ENCODE data around the gene TRABD2B.

DNA sequence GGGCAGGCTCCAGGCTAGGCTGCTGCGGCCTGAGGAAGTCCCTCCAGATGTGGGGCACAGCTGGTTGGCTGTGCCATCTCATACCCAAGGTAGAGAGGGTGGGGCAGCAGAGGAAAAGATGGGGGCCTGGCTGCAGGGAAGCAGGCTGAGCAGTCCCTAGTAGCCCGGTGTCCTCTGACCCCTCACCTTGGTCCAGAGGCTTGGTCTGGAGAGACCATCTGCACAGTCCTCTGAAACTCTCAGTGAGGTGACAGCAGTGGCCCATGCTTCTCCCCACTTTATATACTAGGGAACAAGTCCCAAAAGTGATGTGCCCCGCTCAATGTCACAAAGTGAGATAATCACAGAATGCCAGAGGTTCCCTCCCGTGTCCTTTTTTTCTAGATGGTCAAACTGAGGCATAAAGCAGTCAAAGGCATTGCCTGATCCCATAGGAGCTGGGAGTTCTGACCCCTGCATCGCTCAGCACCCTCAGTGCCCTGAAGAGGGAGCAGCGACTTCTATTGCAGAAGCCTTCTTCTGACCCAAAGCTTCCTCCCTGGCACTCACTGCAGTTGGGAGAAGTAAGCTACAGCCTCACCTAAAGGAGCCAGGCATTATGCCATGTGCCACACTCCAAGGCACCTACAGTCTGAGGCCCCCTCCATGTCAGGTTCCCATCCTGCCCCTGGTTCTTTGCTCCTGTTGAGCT is 45.5 kb downstream of the TRABD2B start:
- TF ChIP-seq, protein P1, sequence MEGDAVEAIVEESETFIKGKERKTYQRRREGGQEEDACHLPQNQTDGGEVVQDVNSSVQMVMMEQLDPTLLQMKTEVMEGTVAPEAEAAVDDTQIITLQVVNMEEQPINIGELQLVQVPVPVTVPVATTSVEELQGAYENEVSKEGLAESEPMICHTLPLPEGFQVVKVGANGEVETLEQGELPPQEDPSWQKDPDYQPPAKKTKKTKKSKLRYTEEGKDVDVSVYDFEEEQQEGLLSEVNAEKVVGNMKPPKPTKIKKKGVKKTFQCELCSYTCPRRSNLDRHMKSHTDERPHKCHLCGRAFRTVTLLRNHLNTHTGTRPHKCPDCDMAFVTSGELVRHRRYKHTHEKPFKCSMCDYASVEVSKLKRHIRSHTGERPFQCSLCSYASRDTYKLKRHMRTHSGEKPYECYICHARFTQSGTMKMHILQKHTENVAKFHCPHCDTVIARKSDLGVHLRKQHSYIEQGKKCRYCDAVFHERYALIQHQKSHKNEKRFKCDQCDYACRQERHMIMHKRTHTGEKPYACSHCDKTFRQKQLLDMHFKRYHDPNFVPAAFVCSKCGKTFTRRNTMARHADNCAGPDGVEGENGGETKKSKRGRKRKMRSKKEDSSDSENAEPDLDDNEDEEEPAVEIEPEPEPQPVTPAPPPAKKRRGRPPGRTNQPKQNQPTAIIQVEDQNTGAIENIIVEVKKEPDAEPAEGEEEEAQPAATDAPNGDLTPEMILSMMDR (conservative IDR thresholded peaks at IDR 0.05 in 1 of 2, IDR thresholded peaks at IDR 0.05 in 1 of 2; ENCODE audit: low read depth in 1 of 2, low read length in 2 of 2) = no peak
- TF ChIP-seq EZH2 (IDR thresholded peaks at IDR 0.05; ENCODE audit: low read length, missing control alignments) = no peak
